ENCODE measurements around the gene CCDC171.

CCDC171 gene

GRCh38 chr9:15959663-15960062 is 406.8 kb downstream of the CCDC171 start:
- H3K4me1 Mint-ChIP-seq (ENCODE audit: low read depth), result no peaks in the 10 kb centered on the region
- no peak for DNase-seq (ENCODE audit: low spot score)
- H3K4me3 Mint-ChIP-seq, result no peak overlapping the region
- H3K9me3 Mint-ChIP-seq, result no peaks in the 10 kb centered on the region
- no peaks in the 10 kb centered on the region for H3K36me3 Mint-ChIP-seq (ENCODE audit: low read depth)
- H3K27me3 Mint-ChIP-seq (ENCODE audit: low read depth), result no peaks in the 10 kb centered on the region
- H3K27ac Mint-ChIP-seq, result no peak overlapping the region

- no peaks in the 10 kb centered on the region for H3K9me3 Mint-ChIP-seq
- H3K36me3 Mint-ChIP-seq (ENCODE audit: low read depth), result no peaks in the 10 kb centered on the region
- no peak for DNase-seq (ENCODE audit: low spot score)
- no peaks in the 10 kb centered on the region for H3K27me3 Mint-ChIP-seq (ENCODE audit: low read depth)
- no peak overlapping the region for H3K27ac Mint-ChIP-seq
- no peak overlapping the region for H3K4me3 Mint-ChIP-seq
- no peaks in the 10 kb centered on the region for H3K4me1 Mint-ChIP-seq (ENCODE audit: low read depth)
Measured at GRCh38 chr9:15961217-15961616, 408.4 kb downstream of the CCDC171 start.

- DNase-seq (ENCODE audit: low spot score), result no peak
- H3K4me1 Mint-ChIP-seq (ENCODE audit: low read depth), result no peaks in the 10 kb centered on the region
- no peaks in the 10 kb centered on the region for H3K27me3 Mint-ChIP-seq (ENCODE audit: low read depth)
- H3K27ac Mint-ChIP-seq, result no peak overlapping the region
- H3K9me3 Mint-ChIP-seq, result no peaks in the 10 kb centered on the region
- no peak overlapping the region for H3K4me3 Mint-ChIP-seq
- H3K36me3 Mint-ChIP-seq (ENCODE audit: low read depth), result no peaks in the 10 kb centered on the region
Measured at GRCh38 chr9:15965246-15965745, 412.5 kb downstream of the CCDC171 start.

GRCh38 chr9:15966471-15966870 is 413.6 kb downstream of the CCDC171 start:
- no peaks in the 10 kb centered on the region for H3K4me1 Mint-ChIP-seq (ENCODE audit: low read depth)
- no peak for DNase-seq (ENCODE audit: low spot score)
- no peak overlapping the region for H3K4me3 Mint-ChIP-seq
- H3K27me3 Mint-ChIP-seq (ENCODE audit: low read depth), result no peaks in the 10 kb centered on the region
- H3K36me3 Mint-ChIP-seq (ENCODE audit: low read depth), result no peaks in the 10 kb centered on the region
- H3K9me3 Mint-ChIP-seq, result no peaks in the 10 kb centered on the region
- no peak overlapping the region for H3K27ac Mint-ChIP-seq

GRCh38 chr9:15967068-15967467 is 414.2 kb downstream of the CCDC171 start:
- Mint-ChIP-seq H3K36me3 (ENCODE audit: low read depth) (no peaks in the 10 kb centered on the region), H3K4me3 (no peak overlapping the region)

GRCh38 chr9:15972760-15973159 is 419.9 kb downstream of the CCDC171 start:
- no peak overlapping the region for H3K27ac Mint-ChIP-seq
- no peaks in the 10 kb centered on the region for H3K9me3 Mint-ChIP-seq
- no peaks in the 10 kb centered on the region for H3K36me3 Mint-ChIP-seq (ENCODE audit: low read depth)
- H3K4me1 Mint-ChIP-seq (ENCODE audit: low read depth), result no peaks in the 10 kb centered on the region
- no peaks in the 10 kb centered on the region for H3K27me3 Mint-ChIP-seq (ENCODE audit: low read depth)
- DNase-seq (ENCODE audit: low spot score), result no peak
- no peak overlapping the region for H3K4me3 Mint-ChIP-seq

More at GRCh38 chr9:15967068-15967467, 414.2 kb downstream of the CCDC171 start:
- no peak for DNase-seq (ENCODE audit: low spot score)
- H3K27me3 Mint-ChIP-seq (ENCODE audit: low read depth), result no peaks in the 10 kb centered on the region
- H3K27ac Mint-ChIP-seq, result no peak overlapping the region
- no peaks in the 10 kb centered on the region for H3K4me1 Mint-ChIP-seq (ENCODE audit: low read depth)
- H3K9me3 Mint-ChIP-seq, result no peaks in the 10 kb centered on the region

GRCh38 chr9:15975101-15975778 is 422.4 kb downstream of the CCDC171 start:
- Mint-ChIP-seq H3K9me3 (no peaks in the 10 kb centered on the region), H3K27ac (no peak overlapping the region), H3K4me3 (no peak overlapping the region), H3K27me3 (ENCODE audit: low read depth) (no peaks in the 10 kb centered on the region), H3K36me3 (ENCODE audit: low read depth) (no peaks in the 10 kb centered on the region), H3K4me1 (ENCODE audit: low read depth) (no peaks in the 10 kb centered on the region)
- no peak for DNase-seq (ENCODE audit: low spot score)

GRCh38 chr9:15977438-15977837 is 424.6 kb downstream of the CCDC171 start:
- DNase-seq (ENCODE audit: low spot score), result no peak
- Mint-ChIP-seq H3K36me3 (ENCODE audit: low read depth) (no peaks in the 10 kb centered on the region), H3K4me1 (ENCODE audit: low read depth) (no peaks in the 10 kb centered on the region), H3K27ac (no peak overlapping the region), H3K4me3 (no peak overlapping the region), H3K9me3 (no peaks in the 10 kb centered on the region), H3K27me3 (ENCODE audit: low read depth) (no peaks in the 10 kb centered on the region)

- Mint-ChIP-seq H3K4me1 (ENCODE audit: low read depth) (no peaks in the 10 kb centered on the region), H3K27me3 (ENCODE audit: low read depth) (no peaks in the 10 kb centered on the region), H3K27ac (no peak overlapping the region), H3K4me3 (no peak overlapping the region), H3K9me3 (no peaks in the 10 kb centered on the region), H3K36me3 (ENCODE audit: low read depth) (no peaks in the 10 kb centered on the region)
- DNase-seq (ENCODE audit: low spot score), result no peak
Measured at GRCh38 chr9:15982182-15982581, 429.3 kb downstream of the CCDC171 start.

- no peaks in the 10 kb centered on the region for H3K36me3 Mint-ChIP-seq (ENCODE audit: low read depth)
- H3K27me3 Mint-ChIP-seq (ENCODE audit: low read depth), result no peaks in the 10 kb centered on the region
- peaks cover 5% of the 10 kb centered on the region for H3K9me3 Mint-ChIP-seq
- no peak for DNase-seq (ENCODE audit: low spot score)
- H3K4me3 Mint-ChIP-seq, result no peak overlapping the region
- no peaks in the 10 kb centered on the region for H3K4me1 Mint-ChIP-seq (ENCODE audit: low read depth)
- H3K27ac Mint-ChIP-seq, result no peak overlapping the region
Measured at GRCh38 chr9:15999422-16000339, 446.8 kb downstream of the CCDC171 start.

GRCh38 chr9:16000811-16001210 is 448.0 kb downstream of the CCDC171 start:
- Mint-ChIP-seq H3K27ac (no peak overlapping the region), H3K9me3 (peaks cover 5% of the 10 kb centered on the region), H3K27me3 (ENCODE audit: low read depth) (no peaks in the 10 kb centered on the region), H3K36me3 (ENCODE audit: low read depth) (no peaks in the 10 kb centered on the region), H3K4me3 (no peak overlapping the region), H3K4me1 (ENCODE audit: low read depth) (no peaks in the 10 kb centered on the region)
- DNase-seq (ENCODE audit: low spot score), result no peak

- Mint-ChIP-seq H3K36me3 (ENCODE audit: low read depth) (no peaks in the 10 kb centered on the region), H3K4me3 (no peak overlapping the region), H3K27ac (no peak overlapping the region), H3K27me3 (ENCODE audit: low read depth) (no peaks in the 10 kb centered on the region), H3K4me1 (ENCODE audit: low read depth) (no peaks in the 10 kb centered on the region), H3K9me3 (peaks cover 5% of the 10 kb centered on the region)
- DNase-seq (ENCODE audit: low spot score), result no peak
Measured at GRCh38 chr9:16001856-16002255, 449.0 kb downstream of the CCDC171 start.

GRCh38 chr9:16002816-16003215 is 450.0 kb downstream of the CCDC171 start:
- Mint-ChIP-seq H3K27ac (no peak overlapping the region), H3K36me3 (ENCODE audit: low read depth) (no peaks in the 10 kb centered on the region), H3K27me3 (ENCODE audit: low read depth) (no peaks in the 10 kb centered on the region), H3K4me1 (ENCODE audit: low read depth) (no peaks in the 10 kb centered on the region), H3K4me3 (no peak overlapping the region), H3K9me3 (peaks cover 5% of the 10 kb centered on the region)
- DNase-seq (ENCODE audit: low spot score), result no peak

GRCh38 chr9:16003785-16004184 is 450.9 kb downstream of the CCDC171 start:
- Mint-ChIP-seq H3K36me3 (ENCODE audit: low read depth) (no peaks in the 10 kb centered on the region), H3K27ac (no peak overlapping the region), H3K27me3 (ENCODE audit: low read depth) (no peaks in the 10 kb centered on the region), H3K4me3 (no peak overlapping the region), H3K4me1 (ENCODE audit: low read depth) (no peaks in the 10 kb centered on the region), H3K9me3 (peaks cover 5% of the 10 kb centered on the region)
- no peak for DNase-seq (ENCODE audit: low spot score)
